Stimulated activated CD4-positive, alpha-beta T cell treated with anti-CD3 and anti-CD28 coated beads, Interleukin-12 subunit alpha, Interleukin-12 subunit beta, amount 100 ng/mL, for 4 hours (primary cell): ENCODE measurements around the gene ZBTB7C.

Experiments used
- DNase-seq: peaks from one replicate; pipeline ENCODE4 v3.0.0-alpha.2; 2020

ZBTB7C gene

DNA sequence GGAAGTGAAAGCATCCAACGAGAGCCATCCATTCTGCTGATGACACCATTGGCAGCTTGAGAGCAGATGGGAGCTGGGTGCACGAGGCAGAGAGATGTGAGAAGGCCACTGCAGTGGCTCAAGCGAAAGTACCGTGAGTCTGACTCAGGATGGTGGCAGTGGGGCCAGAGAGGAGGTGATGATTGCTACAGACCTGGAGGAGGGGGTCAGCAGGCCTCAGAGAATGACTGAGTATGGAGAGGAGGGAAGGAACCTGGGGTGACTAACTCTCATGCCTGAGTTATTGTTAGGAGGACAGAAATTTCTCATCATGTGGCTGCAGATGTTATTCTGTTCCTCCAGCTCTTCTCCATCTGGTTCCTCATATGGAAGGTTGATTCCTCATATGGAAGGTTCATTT, 8.8 kb upstream of the ZBTB7C start:
- DNase-seq, result no peak

DNA sequence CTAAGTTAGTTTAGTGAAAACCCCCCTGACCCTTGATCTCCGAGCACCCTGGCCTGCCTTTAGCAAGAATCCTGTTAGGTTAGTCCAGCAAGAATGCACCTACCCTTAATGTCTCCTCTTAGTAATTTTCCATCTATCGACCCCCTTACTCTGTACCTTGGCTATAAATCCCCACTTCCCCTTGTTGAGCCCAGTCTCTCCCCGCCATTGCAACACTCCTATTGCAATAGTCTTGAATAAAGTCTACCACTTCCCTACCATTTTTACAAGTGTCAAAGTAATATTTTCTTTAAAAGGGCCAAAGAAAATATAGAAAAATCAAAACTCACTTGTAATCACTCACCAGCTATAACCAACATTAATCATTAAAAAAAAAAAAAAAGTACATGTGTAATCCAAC, 4.2 kb upstream of the ZBTB7C start:
- no peak for DNase-seq

- no peak for DNase-seq
These were observed 3.3 kb upstream of the ZBTB7C start for GRCh38 chr18:48412339-48412929.

DNA sequence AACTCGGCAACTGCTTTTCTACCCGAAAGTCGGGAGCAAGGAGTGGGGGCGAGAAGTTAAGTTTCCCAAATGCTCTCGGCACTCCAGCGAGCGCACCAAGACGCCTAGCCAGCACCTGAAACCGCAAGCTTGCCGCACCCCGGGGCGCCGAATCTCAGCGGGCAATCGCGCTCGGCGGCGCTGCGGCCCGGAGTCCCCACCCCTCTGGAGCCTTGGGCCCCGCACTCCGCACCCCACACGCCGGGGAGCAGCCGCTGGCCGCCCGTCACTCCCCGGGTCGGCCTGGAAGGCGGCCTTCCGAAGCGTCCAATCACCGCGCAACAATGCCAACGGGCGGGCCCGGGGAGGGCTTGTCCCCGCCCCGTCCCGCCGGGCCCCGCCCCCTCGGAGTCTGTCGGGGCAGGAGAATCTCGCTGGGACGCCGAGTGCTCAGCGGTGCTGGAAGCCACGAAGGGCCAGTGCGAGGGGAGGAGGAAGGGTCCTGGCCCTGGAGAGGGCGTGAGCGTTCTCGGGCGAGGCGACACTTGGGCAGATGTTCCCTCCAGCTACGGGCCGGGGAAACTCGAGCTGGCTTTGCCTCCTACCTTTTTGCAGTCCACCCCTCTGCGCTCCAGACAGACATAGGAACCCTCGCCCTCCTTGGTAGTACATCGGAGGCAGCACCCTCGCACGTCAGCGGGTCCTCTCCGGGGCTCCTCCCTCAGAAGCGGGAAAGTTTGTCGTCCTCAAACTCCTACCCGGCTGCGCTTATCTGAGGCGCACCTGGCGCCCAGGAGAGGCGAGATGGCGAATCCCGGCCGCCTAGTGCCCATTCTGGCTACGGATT, 1.1 kb upstream of the ZBTB7C start:
- peak; percentile 75 for DNase-seq

- peak; percentile 22 for DNase-seq
These were observed 460 bp upstream of the ZBTB7C start for GRCh38 chr18:48409591-48410094.

- DNase-seq, result no peak
These were observed 964 bp downstream of the ZBTB7C start for GRCh38 chr18:48408111-48408726.

DNA sequence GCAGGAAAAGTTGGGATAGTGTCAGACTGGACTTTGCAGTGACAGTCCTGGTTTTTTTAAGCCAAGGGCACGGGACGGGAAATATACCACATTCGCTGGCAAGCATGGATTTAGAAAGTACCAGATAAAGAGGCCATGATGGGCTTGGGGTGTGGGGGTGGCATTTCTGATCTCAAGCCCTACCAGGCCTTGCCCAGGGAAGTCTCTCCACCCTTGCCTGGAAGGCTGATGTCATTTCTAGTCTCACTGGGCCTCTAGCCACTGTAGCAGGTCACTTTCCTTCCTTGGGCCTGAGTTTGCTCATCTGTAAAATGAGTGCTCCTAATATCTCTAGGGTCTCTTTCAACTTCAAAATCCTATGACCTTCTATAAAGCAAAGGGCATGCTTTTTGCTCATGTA, 1.8 kb downstream of the ZBTB7C start:
- DNase-seq, result no peak

DNA sequence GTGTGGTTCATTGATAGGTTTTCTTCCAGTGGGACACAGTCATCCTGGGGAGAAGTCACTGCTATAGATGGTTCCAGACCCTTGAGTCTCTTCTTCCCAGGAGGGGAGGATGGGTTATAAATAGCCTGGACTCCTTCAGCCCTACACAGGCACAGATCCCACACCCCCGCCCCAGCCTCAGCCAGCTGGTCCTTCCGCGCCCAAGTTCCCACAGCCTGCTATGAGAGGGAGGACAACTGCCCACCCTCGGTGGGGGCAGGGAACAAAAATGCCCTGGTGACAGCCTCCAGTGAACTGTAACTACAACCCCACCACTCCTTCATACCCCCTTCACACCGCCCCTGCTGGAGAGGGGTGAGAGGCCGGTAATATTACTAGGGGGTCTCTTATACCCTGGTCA, 3.2 kb downstream of the ZBTB7C start:
- DNase-seq, result no peak

GRCh38 chr18:48404716-48405507, 4.3 kb downstream of the ZBTB7C start:
- DNase-seq, result no peak

DNA sequence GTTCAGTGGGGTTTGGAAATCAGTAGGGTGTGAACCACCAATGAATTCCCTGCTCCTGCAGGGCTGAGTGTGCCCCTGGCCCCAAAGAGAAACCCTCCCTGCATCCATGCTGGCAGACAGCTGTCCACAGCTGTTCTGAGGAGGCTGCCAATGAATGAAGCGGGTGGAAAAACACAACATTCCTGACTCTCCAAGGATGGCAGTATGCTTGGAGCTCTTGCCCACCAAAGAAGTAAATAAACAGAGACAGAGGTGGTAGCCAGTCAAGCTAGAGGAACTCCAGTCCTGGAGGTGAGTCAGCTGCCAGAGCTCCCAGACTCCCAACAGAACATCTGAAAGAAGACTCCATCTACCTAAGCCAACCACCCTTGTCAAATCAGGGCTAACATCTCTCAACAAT, 6.2 kb downstream of the ZBTB7C start:
- no peak for DNase-seq

GRCh38 chr18:48399303-48400075, 9.7 kb downstream of the ZBTB7C start:
- no peak for DNase-seq

DNA sequence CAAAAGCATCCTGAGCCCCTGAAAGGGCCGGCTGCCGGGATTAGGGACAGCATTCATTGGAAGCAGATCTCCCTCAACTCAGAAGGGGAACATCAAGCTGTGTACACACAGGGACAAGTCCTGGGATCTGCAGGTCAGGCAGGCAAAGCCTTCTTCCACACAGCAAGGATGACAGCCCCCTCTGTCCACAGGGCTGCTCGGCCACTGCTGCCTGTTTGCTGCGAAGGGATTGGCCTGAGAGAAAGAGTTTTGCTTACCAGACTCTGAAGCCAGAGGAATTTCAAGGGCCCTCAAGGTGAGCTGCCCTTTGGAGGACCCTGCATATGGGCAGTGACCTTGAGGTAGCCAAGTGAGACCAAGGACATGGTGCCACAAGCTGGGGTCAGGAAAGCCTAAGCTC, 11.1 kb downstream of the ZBTB7C start:
- DNase-seq, result no peak

DNA sequence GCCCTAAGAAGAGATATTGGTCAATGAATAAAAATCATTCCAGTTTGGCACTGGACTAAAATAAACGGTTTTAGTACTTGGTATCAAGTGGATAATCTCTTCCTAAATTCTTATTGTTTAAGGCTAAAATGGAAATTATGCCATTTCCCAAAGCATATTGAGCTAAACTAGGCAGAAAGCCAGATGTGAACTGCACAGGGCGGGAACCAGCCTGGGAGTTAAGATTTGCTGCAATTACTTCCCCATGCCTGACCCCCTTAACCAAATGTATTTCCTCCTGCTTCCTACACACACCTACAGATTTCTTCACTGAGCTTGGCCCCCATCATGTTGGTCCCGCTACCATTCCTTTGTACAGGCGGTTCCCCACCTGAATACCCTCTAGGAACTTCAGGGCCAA, 12.2 kb downstream of the ZBTB7C start:
- no peak for DNase-seq

- DNase-seq, result no peak
These were observed 12.6 kb downstream of the ZBTB7C start for GRCh38 chr18:48396561-48396960.

- no peak for DNase-seq
These were observed 13.5 kb downstream of the ZBTB7C start for GRCh38 chr18:48395646-48396045.

GRCh38 chr18:48394176-48394575, 15.0 kb downstream of the ZBTB7C start:
- no peak for DNase-seq

DNA sequence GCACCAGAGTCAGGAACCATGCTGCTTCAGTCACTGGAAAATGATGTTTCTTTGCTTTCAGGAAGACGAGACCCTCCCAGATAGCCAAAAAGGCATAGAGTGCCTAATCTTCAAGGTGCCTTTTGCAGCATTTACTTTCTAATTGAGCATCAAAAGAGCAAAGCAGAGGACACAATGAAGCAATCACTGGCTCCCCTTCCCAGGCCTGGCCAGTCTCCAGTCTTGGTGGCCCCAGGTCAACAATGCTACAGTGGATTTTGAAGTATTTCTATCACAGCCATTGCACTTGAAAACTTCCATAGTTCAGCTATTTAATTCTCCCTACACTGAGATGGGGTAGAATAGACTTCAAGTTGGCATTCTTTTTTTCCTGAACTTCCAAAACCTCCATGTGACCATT, 15.4 kb downstream of the ZBTB7C start:
- DNase-seq, result no peak

GRCh38 chr18:48393170-48393569, 16.0 kb downstream of the ZBTB7C start:
- no peak for DNase-seq

- DNase-seq, result no peak
These were observed 16.9 kb downstream of the ZBTB7C start for GRCh38 chr18:48392268-48392667.

DNA sequence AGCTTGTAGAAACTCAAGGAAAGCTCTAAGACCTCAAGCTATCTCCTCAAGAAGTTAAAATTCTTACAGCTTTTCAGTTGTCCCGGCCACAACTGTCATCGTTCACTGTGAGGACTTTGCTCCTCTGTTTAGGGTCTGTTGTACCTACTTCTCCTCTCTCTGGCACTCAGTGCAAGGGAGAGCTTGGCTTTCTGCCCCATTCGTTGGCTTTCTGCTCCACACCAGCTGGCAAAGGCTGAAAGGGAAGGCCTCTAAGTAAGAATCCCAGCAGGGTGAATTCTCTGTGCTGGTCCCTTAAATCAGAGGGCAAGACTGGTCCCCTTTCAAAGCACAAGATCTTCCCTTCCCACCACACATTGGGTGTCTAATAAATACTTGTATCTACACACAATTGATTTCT, 17.3 kb downstream of the ZBTB7C start:
- DNase-seq, result no peak

GRCh38 chr18:48390641-48391040, 18.5 kb downstream of the ZBTB7C start:
- DNase-seq, result no peak

GRCh38 chr18:48388478-48388877, 20.7 kb downstream of the ZBTB7C start:
- no peak for DNase-seq
